HG03565 (cell line): ENCODE results near the gene SRPK2.

Source experiments
- ATAC-seq: cut with Tn5 transposase; IDR thresholded peaks from one replicate; pipeline ENCODE4 v1.9.1; 2021; ENCODE audit warnings: mild to moderate bottlenecking, moderate library complexity; ENCODE audit not compliant: unreplicated experiment

The SRPK2 gene

DNA sequence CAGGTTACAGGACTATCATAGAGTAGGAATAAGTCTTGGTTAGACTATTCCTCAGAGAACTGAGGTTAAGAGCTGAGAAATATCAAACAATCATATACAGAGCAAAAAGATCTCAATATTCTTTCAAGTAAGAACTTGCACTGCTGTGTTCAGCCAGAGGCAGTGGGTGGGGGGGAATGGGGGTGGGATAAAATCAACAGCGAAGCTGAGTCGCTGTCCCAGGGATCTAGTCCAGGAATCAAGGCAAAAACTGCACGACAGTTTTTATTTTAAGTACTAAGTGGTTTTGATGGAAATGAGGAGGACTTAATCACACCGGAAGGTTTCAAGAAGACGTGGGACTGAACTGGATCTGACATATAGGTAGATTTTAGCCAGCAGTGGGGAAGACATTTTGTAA, 159.1 kb downstream of the SRPK2 start:
- no peak for ATAC-seq

DNA sequence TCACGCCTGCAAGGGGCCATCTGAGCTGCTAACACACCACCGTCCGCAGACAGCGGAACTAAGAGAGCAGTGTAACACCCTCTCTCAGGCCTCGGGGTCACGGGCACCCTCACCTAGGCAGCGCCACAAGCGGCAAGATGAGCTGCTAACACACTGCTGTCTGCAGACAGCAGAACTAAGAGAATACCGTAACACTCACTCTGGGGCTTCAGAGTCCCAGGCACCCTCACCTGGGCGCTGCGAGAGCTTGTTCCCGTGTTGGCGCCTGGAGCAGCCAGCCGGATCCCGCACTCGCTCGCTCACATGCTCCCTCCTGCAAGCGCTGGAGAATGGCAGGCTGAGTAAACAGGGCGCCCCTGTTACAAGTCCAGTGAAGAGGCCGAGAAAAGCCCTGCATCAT, 160.2 kb downstream of the SRPK2 start:
- ATAC-seq = no peak

DNA sequence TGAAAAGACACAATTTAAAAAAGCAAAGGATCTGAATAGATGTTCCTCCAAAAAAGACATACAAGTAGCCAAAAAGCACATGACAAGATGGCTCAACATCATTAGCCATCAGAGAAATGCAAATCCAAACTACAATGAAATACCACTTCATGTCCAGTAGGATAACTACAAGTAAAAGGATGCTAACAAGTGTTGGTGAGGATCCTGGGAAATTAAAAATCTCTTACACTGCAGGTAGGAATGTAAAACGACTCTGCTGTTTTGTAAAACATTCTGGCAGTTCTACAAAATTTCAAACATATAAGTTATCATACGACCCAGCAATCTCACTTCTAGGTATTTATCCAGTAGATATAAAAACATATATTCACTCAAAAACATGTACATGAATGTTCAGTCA, 161.3 kb downstream of the SRPK2 start:
- no peak for ATAC-seq

DNA sequence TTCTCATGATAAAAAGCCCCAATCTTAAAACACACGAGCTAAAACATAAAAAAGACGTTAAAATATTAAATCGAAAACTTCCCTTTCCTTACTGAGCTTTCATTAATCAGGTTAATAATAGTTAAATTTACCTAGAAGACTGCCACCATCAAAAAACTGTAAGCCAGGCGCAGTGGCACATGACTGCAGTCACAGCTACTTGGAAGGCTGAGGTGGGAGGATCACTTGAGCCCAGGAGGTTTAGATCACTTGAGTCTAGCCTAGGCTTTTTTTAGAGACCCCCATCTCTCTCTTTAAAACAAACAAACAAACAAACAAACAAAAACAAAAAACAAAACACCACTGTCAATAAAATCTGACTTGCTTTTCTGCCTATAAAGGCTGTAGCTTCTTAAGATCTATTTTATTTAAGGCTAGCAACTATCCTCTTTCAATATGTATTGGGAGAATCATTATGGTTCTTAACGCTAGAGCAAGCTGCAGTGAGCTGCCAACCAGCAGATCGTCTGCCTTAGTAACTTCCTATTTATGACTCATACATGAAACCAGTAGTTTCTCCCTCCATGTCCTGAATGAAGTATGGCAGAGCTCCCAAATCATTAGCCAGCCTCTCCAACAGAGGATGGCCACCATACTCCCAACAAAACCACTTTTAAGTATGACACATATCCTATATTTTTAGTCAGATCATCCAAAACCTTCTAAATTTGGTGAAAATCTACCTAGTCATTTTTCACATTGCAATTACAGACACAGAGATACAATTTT, 163.7 kb downstream of the SRPK2 start:
- ATAC-seq = peak; percentile 87

DNA sequence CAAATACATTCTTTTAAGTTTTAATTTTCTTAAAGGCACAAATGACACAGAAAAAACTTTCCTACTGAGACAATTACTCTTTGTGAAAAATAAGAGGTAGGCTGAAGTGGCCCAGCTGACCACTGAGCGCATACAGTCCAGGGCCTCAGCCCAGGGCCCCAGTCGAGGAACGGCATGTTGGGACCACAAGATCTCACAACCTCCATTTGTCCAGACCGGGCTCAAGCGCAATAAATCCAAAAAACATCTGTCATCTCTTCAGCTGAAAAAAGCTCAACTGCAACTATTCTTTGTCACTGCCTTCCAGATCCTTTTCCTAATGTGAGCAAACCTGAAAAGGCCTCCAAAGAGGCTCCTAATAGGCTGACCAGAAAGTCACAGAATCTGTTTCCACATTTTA, 165.8 kb downstream of the SRPK2 start:
- no peak for ATAC-seq

DNA sequence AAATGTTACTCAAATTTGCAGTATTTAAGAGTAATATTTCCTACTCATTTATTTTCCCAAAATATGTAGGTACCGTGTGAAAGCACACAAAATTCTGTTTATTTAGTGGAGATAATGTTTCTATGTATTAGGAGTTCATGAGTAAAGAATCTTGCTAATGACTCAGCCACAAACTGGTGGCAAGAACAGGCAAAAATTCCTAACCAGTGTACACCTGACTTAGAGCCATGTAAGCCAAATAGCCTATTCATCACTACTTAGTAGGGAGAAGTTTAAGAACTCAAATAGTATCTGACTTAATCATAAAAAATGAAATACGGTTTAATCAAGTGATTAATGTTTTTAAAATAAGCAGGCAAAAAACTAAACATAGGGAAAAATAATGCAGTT, 169.0 kb downstream of the SRPK2 start:
- ATAC-seq = no peak

DNA sequence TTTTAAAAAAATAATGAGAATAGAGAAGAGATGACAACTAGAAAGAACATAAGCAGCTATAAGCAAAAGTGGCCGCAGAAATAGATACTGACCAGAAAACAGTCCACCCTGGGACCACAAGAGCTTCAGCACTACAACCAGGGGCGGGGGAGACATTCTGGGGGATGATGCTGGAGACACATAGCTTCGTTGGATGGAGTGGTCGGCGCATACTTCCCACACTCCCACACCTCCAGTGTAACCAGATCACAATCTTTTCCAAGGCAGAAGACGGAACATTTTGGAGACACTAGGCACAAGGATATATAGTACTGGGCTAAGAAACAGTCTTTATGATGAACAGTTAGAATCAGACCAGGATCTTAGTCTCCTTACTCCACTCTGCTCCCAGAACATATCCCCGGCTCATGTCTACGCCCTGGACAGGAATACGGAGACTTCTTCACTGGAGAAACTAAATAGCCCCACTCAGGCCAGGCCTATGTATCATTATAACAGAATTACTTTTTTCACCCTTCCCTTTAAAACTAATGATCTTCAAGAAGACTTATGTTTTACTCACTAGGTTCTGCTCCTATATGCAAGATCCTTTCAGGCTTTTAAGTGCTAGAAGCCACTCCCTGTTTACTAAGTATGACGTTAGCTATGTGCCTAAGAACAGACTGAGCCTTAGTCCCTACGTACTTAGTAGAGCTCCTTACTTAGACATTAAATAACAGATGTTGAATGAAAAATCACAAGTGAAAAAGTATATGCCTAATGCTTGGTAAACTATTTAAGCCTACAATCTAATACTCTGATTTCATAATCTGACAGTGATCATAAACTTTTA, 169.6 kb downstream of the SRPK2 start:
- ATAC-seq = no peak

DNA sequence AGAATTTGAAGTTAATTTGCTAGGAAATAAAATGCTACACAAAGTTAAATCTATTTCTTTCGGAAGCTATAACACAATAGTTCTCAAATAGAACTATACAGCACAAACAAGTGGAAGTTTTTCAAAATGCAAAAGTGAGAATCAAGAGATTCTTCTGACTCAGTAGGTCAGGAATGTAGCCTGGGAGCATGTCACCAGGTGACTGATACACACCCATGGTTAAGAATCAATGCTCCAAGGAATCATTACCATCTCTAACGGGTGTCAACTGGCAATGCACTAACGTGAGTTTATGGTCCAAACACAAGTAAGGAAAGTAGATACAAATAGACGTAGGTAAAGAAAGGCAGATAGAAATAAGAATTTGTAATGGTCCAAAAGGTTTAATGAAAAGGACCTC, 170.5 kb downstream of the SRPK2 start:
- ATAC-seq = no peak

DNA sequence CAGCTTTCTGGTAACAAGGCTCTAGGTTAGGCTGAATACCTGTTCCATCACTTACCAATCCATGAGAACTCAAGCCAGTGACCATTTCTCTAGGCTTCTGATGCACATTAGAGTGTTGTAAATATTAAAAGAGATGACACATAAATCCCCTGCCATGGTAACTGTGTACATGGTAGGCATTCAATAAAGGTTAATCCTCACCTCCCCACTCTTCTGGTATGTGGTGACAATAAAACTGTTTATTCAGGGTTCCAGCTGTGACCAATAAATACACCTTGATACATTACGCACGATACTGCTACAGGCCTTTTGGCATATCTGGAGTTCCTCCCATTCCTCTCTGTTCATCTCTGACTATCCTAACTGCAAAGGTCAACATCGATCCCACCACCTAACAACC, 171.9 kb downstream of the SRPK2 start:
- no peak for ATAC-seq

DNA sequence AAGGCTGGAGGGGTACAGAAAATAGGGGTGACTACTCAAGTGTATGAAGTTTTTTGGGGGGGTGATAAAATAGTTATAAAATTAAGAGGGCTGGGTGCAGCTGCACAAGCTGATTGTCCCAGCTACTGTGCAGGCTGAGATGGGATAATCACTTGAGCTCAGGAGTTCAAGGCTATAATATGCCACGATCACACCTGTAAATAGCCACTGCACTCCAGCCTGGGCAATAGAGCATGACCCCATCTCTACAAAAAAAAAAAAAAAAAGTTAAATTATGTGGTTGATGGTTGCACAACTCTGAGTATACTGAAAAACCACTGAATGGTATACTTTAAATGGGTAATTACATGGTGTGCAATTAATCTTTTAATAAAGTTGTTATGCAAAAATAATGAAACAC, 172.9 kb downstream of the SRPK2 start:
- ATAC-seq = no peak

DNA sequence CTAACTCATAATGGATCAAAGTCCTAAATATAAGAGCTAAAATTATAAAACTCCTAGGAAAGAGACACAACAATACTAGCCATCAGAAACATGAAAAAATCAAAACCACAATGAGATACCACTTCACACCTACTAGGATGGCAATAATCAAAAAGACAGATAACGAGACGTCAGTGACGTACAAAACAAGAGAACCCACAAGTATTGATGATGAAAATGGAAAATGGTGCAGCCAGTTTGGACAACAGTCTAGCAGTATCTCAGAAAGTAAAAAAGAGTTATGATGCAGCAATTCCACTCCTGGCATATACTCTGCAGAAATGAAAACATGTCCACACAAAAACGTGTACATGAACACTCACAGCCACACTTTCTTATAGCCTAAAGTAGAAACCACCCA, 173.5 kb downstream of the SRPK2 start:
- ATAC-seq = no peak

DNA sequence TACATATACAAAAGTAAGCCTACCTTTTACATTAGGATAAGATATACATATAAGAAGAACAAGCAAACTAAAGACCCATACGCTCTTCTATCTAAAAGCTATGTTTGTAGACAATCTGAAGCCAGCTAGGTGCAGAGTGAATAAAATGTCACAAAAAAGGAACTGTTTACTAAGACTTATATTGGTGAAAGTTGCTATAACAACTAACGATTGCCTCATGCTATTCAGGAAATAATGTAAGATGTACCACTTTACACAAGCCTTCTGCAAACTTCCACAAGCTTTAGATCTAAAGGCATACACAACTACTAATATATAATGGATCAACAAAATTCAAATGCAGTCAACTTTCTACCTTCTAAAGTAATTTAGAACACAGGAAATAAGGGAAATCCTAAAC, 175.1 kb downstream of the SRPK2 start:
- ATAC-seq = no peak

DNA sequence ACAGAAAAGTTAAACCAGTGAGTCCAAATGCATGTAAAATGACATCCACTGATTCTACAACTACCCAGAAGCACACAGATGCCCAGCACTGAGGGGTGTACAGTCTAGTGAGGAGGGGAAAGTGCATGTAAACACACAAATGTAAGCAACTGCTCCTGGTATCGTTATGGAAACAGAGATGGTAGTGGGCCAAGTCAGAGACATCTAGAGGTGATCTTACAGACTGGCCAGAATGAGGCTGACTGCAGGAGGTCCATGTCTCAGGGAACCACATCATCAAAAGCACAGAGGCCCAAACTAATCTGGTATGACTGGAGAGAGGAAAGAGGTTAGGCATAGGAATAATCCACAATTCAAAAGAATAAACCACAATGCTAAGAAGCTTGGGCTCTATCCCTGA, 176.5 kb downstream of the SRPK2 start:
- no peak for ATAC-seq

DNA sequence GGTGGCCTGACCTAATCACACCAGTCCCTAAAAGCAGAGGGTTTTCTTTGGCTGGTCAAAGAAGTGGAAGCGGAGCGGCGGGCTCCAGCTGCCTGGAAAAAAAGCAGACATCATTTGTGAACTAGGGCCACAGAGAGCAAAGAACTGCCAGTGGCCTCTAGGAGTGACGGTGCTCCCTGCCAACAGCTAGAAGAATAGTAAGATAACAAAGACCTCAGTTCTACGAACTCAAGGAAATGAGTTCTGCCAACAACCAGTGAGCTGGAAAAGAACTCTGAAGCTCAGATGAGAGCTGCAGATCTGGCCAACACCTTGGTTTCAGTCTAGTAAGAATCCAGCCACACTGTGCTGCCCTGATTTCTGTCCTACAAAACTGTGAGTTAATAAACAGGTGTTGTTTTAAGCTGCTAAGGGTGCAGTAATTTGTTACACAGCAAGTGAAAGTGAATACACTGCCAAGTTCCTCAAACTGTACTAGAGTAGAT, 178.0 kb downstream of the SRPK2 start:
- peak; percentile 76 for ATAC-seq

DNA sequence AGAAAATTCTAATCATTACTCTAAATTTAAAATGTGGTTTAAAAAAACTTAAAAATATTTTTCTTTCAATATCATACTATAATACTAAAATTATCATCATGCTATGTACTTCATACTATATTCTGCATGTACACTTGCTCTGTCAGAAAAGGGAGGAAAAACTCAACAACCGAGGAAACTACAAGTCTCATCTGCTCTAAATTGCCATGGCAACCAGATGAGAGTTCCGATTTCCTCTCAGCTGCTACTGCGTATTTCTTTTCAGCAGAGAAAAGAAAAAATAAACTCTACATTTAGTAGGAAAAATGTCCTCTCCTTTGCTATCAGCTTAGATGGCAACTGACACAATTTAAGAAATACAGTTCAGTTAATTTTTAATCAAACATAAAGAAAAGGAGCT, 178.9 kb downstream of the SRPK2 start:
- no peak for ATAC-seq

DNA sequence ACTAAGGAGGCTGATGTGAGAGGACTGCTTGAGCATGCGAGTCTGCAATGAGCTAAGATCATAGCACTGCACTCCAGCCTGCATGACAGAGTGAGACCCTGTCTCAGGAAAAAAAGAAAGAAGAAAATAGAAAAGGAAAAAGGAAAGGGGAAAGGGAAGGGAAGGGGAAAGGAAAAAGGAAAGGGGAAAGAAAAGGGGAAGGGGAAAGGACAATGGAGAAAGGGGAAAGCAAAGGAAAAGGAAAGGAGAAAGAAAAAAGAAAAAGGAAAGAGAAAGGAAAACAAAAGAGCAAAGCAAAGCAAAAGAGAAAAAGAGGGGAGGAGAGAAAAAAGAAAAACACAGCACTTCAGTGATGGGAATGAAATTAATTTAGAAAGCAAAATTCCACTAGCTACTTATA, 179.3 kb downstream of the SRPK2 start:
- ATAC-seq = no peak

DNA sequence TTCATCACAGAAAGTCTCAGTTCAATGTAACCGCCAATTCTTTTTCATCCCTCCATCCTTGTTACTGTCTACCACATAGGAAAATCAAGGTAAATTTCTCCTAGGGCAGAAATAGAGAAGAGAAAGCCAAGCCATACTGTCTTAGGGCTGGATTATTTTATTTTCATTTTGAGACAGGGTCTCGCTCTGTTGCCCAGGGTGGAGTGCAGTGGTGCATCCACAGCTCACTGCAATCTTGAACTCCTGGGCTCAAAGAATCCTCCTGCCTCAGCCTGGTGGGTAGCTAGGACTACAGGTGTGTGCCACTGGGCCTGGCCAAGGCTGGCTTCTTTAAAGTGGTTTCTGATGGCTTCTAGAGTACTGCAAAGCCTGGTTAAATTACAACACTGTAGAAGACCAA, 181.7 kb downstream of the SRPK2 start:
- ATAC-seq = no peak

DNA sequence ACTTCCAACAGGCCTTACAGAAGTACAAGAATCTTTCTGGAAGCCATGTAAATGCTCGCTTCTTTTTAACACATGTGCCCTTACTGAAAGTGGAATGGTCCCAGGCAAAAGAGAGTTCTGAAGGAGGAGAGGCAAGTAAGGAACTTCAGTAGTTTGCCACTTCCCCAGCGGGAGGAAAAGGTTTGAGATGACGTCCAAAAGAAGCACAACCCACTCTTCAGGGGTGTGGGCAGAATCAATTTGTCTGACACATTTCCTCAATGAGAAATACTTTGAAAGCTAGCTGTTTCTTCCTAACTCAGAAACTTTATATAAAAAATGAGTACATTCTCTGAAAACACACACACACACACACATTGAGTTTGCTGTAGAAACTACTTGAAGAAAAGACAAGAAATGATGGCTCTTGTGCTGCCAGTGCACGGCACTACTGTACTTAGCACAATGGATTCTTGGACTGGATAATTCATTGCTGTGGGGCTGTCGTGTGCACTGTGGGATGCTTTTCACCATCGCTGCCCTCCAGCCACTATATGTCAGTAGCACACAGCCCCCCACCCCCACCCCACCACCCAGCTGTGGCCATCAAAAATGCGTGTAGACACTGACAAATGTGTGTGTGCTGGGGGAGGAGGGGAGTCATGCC, 183.0 kb downstream of the SRPK2 start:
- ATAC-seq = no peak

DNA sequence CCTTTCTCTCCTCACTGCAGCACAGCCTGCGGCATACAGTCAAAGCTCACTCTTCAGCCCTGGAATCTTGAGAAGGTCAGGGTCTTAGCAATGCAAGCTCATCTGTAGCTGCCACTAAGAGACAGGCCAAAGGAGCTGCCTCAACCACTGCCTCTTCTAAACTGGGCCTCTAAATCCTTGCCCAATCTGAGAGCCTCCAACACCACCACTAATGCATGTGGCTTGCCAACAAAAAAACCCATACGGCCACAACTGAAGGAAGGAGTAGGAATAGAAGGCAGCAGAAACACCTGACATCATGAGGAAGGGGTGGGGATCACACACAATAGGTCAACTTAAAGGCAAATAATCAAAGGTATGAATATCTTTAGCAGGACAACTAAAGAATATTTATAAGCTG, 183.8 kb downstream of the SRPK2 start:
- no peak for ATAC-seq

DNA sequence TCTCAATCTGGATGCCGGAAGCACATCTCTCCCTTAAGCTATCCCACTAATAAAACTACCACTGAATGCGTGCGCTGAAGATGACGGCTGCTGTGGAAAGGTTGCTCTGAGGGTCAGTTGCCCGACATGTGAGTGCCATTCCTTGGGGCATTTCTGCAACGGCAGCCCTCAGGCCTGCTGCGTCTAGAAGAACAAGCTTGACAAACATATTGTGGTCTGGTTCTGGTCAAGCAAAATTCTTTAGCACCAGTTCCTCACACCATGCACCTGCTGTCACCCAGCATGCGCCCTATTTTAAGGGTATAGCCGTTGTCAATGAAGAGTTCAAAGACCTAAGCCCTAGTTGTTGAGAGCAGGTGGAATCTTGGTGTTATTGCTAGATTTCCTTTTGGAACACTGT, 184.2 kb downstream of the SRPK2 start:
- ATAC-seq = no peak

DNA sequence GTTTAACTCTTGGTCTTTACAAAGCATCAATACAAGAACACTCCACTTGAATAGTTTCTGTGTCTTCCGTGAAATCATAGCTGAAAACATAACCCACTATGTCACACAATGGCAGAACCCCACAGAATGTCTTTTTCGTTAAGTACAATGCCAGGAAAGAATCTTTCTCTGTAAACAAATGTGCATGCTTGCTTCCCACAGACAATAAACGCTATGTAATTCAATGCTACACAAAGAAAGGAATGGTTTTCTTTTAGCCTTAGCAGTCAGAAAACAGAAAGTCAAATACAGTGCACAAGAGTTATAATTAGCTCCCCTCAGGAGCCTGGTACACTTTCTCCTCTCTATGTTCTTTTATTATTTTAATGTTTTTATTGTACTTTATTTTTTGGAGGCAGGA, 186.1 kb downstream of the SRPK2 start:
- no peak for ATAC-seq

DNA sequence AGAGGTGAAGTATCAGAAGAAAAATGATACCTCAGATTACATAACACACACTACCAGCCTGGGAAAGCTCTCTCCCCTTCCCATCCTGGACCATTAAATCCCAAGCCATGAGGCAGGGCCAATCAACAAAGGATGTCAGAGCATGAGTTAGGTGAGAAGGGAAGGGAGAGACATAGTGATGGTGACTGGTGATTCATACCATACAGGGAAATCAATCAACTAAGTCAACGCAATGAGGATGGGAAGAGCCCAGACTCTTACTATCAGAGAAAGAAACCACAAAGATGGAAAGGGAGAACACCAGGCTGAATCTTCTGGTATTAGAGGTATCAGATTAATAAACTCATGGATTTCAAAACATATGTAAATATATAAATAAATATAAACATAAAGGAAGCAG, 189.3 kb downstream of the SRPK2 start:
- no peak for ATAC-seq
